Suprapubic skin (tissue), 4 donors: ENCODE data around the gene ARPIN.

Experiments used
- CTCF ChIP-seq, 2 donors: fragments of 200-600 bp in 1 of 2; fragments of 450-650 bp in 1 of 2; sonication (generic) in 1 of 2; IDR thresholded peaks; one replicate each; pipeline ENCODE4 v1.5.1; 2016 to 2019; ENCODE audit warnings: antibody characterized with exemption in 2 of 2, mild to moderate bottlenecking in 1 of 2, moderate library complexity in 1 of 2
- EP300 ChIP-seq: sonication (generic); formaldehyde crosslinking; IDR thresholded peaks from one replicate; pipeline ENCODE4 v1.6.1; 2017; ENCODE audit warnings: antibody characterized with exemption
- POLR2A ChIP-seq, 2 donors: fragments of 450-650 bp; IDR thresholded peaks; one replicate each; pipeline ENCODE4 v1.6.1; 2017; ENCODE audit warnings: antibody characterized with exemption in 2 of 2, mild to moderate bottlenecking in 2 of 2, moderate library complexity in 2 of 2
- POLR2AphosphoS5 ChIP-seq, 3 donors: sonication (generic); formaldehyde crosslinking; IDR thresholded peaks; one replicate each; pipeline ENCODE4 v1.6.1; 2017; ENCODE audit warnings: antibody characterized with exemption in 3 of 3

- TF ChIP-seq POLR2AphosphoS5 (IDR thresholded peaks at IDR 0.05), result no peak
- TF ChIP-seq CTCF (IDR thresholded peaks at IDR 0.05), result no peak
- no peak for TF ChIP-seq EP300
- TF ChIP-seq POLR2A (IDR thresholded peaks at IDR 0.05), result no peak
Measured at GRCh38 chr15:89860891-89861290, 51.9 kb downstream of the ARPIN start.
